Nephron (organoid): ENCODE data around the gene PYGM.

Experiments
- H3K27ac Mint-ChIP-seq, 3 experiments: 2 replicates each; pipeline ENCODE4 v1.8.0; 2020; ENCODE audit warnings: mixed read lengths in 3 of 3, mild to moderate bottlenecking in 2 of 3, moderate library complexity in 1 of 3
- H3K27me3 Mint-ChIP-seq: 2 replicates; pipeline ENCODE4 v1.8.0; 2021; ENCODE audit warnings: low read depth, mild to moderate bottlenecking, moderate library complexity, mixed read lengths
- H3K36me3 Mint-ChIP-seq: 2 replicates; pipeline ENCODE4 v1.8.0; 2020; ENCODE audit warnings: low read depth, mixed read lengths
- H3K4me1 Mint-ChIP-seq: 2 replicates; pipeline ENCODE4 v1.8.0; 2020; ENCODE audit warnings: mixed read lengths
- H3K4me3 Mint-ChIP-seq, 3 experiments: 2 replicates each; pipeline ENCODE4 v1.8.0; 2020; ENCODE audit warnings: mild to moderate bottlenecking in 3 of 3, mixed read lengths in 3 of 3, moderate library complexity in 2 of 3
- H3K9me3 Mint-ChIP-seq: 2 replicates; pipeline ENCODE4 v1.8.0; 2020; ENCODE audit warnings: mixed read lengths
- TF ChIP-seq, protein P1 (sequence below), 3 experiments: fragments of 200-600 bp; sonication (generic); IDR thresholded peaks; one replicate each; pipeline ENCODE4 v1.5.0; 2021; ENCODE audit warnings: antibody characterized with exemption in 3 of 3; ENCODE audit not compliant: unreplicated experiment in 3 of 3

The PYGM gene

DNA sequence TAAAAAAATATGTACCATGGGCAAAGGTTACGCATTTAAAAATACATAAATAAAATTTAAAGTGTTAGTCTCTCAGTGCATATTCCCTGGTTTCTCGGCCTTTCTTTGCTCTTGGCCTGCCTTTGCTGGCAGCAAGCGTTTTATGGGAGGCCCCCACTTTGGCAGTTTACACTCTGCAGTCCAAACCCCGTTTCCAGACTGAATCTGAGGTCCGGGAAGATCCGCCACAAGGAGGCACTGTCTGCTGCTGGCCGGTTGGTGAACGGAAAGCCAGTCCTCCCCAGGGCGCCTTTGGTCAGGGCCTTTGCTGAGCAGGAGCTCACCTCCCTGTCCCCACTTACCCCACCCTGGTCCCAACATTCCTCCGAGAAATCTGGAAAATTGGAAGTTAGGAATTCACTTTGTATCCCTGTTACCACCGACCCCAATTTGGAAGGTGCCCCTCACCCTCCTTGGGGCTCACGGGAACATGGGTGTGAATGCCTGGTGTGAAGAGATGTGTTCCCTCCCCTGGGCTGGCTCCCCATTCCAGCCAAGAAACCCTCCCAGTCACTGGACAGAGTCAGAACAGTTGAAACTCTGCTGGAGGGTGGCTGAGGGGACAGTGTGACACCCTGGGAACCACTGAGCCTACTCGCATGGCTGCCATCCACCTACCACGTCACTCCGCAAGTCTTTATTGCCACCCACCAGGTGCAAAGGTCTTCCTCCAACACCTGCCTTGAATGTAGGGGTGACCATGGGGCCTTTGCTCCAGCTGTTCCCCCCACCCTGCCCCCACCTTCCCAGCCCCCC, 27.9 kb upstream of the PYGM start:
- H3K4me1 Mint-ChIP-seq = no peaks in the 10 kb centered on the region
- TF ChIP-seq, protein P1, sequence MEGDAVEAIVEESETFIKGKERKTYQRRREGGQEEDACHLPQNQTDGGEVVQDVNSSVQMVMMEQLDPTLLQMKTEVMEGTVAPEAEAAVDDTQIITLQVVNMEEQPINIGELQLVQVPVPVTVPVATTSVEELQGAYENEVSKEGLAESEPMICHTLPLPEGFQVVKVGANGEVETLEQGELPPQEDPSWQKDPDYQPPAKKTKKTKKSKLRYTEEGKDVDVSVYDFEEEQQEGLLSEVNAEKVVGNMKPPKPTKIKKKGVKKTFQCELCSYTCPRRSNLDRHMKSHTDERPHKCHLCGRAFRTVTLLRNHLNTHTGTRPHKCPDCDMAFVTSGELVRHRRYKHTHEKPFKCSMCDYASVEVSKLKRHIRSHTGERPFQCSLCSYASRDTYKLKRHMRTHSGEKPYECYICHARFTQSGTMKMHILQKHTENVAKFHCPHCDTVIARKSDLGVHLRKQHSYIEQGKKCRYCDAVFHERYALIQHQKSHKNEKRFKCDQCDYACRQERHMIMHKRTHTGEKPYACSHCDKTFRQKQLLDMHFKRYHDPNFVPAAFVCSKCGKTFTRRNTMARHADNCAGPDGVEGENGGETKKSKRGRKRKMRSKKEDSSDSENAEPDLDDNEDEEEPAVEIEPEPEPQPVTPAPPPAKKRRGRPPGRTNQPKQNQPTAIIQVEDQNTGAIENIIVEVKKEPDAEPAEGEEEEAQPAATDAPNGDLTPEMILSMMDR (IDR thresholded peaks at IDR 0.05; ENCODE audit: unreplicated experiment in 3 of 3) = peak; percentile 51 to 60 (median 59)
- peaks cover 4% of the 10 kb centered on the region for H3K36me3 Mint-ChIP-seq
- H3K27me3 Mint-ChIP-seq = no peaks in the 10 kb centered on the region
- H3K27ac Mint-ChIP-seq = no peak overlapping the region
- H3K4me3 Mint-ChIP-seq = no peak overlapping the region
- H3K9me3 Mint-ChIP-seq = no peaks in the 10 kb centered on the region

DNA sequence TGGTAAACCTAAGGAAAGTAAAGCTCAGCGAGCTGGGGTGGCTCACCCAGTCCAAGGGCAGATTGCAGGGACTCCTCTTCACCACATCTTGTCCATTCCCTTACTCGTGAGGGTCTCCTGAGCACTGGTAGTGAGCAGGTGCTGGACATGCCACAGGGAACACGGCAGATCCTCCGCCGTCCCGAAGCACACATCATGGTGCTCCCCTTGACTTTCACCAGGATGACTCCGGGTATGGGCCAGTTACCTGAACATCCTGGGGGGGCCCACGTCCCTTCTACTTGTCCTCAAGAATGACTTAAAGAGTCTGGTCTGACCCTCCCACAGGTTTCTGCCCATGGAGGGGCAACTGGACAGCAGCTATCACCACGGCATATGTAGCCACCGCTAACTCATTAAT, 26.5 kb upstream of the PYGM start:
- Mint-ChIP-seq H3K27me3 (no peaks in the 10 kb centered on the region), H3K4me1 (no peaks in the 10 kb centered on the region), H3K27ac (no peak overlapping the region), H3K36me3 (peaks cover 4% of the 10 kb centered on the region), H3K9me3 (no peaks in the 10 kb centered on the region), H3K4me3 (no peak overlapping the region)
- TF ChIP-seq, protein P1 (IDR thresholded peaks at IDR 0.05; ENCODE audit: unreplicated experiment in 3 of 3) = no peak

DNA sequence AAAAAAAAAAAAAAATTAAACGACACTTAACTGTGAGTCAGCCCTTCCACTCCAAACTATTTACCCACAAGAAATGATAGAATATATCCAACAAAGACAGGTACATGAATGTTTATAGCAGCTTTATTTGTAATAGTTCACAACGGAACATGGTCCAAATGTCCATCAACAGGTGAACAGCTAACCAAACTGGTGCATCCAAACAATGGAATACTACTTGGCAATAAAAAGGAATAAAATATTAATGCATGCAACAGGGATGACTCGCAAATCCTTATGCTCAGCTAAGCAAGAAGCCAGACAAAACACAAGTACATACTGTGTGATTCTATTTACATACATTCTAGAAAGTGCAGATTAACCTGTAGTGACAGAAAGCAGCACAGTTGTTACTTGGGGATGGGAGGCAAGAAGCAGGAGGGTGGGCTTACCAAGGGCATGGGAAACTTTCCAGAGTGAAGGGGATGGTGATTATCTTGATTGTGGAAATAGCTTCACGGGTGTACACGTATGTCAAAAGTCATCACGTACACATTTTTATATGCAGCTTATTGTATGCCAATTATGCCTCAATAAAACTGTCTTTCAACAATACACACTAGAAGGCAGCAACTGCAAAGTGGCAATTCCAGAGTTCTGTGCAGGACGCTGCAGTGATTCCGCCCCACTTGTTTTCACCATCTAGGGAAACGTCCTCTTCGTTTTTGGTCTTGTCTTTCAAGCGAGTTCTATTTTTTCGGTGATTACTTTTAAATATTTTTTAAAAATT, 25.2 kb upstream of the PYGM start:
- no peaks in the 10 kb centered on the region for H3K9me3 Mint-ChIP-seq
- no peak overlapping the region for H3K27ac Mint-ChIP-seq
- H3K4me1 Mint-ChIP-seq = no peaks in the 10 kb centered on the region
- TF ChIP-seq, protein P1 (IDR thresholded peaks at IDR 0.05; ENCODE audit: unreplicated experiment in 3 of 3) = no peak
- no peak overlapping the region for H3K4me3 Mint-ChIP-seq
- H3K27me3 Mint-ChIP-seq = no peaks in the 10 kb centered on the region
- peaks cover 4% of the 10 kb centered on the region for H3K36me3 Mint-ChIP-seq

DNA sequence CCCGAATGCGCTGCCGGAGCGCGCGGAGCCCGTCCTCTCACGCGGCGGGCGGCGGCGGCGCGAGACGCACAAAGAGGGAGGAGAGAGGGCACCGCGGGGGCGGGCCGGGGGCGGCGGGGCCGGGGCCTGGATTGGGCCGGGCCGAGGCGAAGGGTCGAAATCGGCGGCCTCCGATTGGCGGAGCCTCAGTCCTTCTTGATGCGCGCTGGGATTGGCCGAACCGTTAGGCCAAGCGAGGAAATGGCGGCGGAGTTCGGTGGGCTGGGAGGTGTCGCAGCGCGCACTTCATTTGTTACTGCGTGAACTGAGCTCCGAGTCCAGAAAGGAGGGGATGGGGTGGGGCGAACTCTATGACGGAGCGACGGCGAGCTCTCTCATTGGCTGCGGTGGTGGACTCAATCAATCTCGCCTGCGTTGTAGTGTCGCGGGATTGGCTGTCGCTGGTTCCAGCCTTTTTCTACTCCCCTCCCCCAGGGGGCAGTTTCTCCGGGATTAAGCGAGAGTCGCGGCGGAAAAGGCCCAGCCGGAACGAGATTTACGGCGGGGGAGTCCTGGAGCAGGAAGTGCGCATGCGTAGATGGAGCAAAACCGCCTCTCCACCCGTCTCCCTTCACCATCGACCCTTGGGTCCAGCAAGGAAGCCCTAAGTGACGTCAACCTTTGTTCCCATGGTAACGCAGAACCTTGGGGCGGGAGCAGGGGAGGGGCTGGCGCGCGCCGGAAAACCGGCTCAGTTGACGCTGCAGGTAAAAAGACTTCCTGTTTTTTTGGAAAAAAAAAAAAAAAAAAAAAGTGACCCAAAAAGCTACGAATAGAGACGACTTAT, 18.9 kb upstream of the PYGM start, which contains the start of gene SF1:
SF1 (minus strand) TSS at position 70 of the 826 bp plus-strand sequence. CDS start 150 bp downstream, outside the sequence.
- Mint-ChIP-seq H3K9me3 (no peaks in the 10 kb centered on the region), H3K4me1 (peaks cover 40% of the 10 kb centered on the region), H3K4me3 (peak within 1 kb of the TSS; percentile 86 to 99 (median 98)), H3K27me3 (no peaks in the 10 kb centered on the region), H3K27ac (peak within 1 kb of the TSS; percentile 96 to 98 (median 98)), H3K36me3 (peaks cover 38% of the 10 kb centered on the region)
- TF ChIP-seq, protein P1 (IDR thresholded peaks at IDR 0.05; ENCODE audit: unreplicated experiment in 3 of 3) = no peak

DNA sequence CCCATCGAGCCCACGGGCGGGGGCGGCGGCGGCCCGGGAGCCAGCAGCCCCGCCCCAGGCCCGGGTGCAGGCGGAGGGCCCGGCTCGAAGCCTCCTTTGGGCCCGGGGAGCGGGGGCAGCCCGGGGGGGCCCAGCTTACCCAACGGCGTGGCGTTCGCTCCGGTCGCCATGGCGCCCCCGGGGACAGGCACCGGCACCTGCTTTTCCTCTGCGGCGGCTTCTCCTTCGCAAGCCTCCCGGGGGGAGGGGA, 18.4 kb upstream of the PYGM start:
- Mint-ChIP-seq H3K4me3 (peak overlapping the region; percentile 85 to 88 (median 86)), H3K4me1 (peaks cover 46% of the 10 kb centered on the region), H3K36me3 (peaks cover 44% of the 10 kb centered on the region), H3K27ac (peak overlapping the region in 2 of 3 experiments; percentile 96 to 98), H3K9me3 (no peaks in the 10 kb centered on the region), H3K27me3 (no peaks in the 10 kb centered on the region)
- TF ChIP-seq, protein P1 (IDR thresholded peaks at IDR 0.05; ENCODE audit: unreplicated experiment in 3 of 3) = no peak
